RWPE1 (cell line): ENCODE results near the gene ACOD1.

ENCODE experiments used
- CTCF ChIA-PET: fragments of 350-600 bp; sonication (Branson Sonifier 250); formaldehyde crosslinking; extraction: SDS; loops from one replicate; lab custom pipeline; 2021; lab: Yijun Ruan, JAX
- POLR2A ChIA-PET: fragments of 400-600 bp; formaldehyde crosslinking; extraction: SDS; loops from one replicate; lab custom pipeline; 2020; ENCODE audit warnings: antibody characterized with exemption; ENCODE audit not compliant: low non-redundant PET; lab: Yijun Ruan, JAX
- DNase-seq: peaks from one replicate; pipeline ENCODE4 v3.0.0; 2012; ENCODE audit warnings: low spot score
- H3K27ac ChIP-seq: fragments of 450-650 bp; 2 replicates; pipeline ENCODE4 v1.5.1; 2017
- TF ChIP-seq, protein P1 (sequence below): fragments of 450-650 bp; conservative IDR thresholded peaks from 2 replicates; pipeline ENCODE4 v1.5.1; 2017; ENCODE audit warnings: low read depth, mild to moderate bottlenecking

Gene ACOD1

DNA sequence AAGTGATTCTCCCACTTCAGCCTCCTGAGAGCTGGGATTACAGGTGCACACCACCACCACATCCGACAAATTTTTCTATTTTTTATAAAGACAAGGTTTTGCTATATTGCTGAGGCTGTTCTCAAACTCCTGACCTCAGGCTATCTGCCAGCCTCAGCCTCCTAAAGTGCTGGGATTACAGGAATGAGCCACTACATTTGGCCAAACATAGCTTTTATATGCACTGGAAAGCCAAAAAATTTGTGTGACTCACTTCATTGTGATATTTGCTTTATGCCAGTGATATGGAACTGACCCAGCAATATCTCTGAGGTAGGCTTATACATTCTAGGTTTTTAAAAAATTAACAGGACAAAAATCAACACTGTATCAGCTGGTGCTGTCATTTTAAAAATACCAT lies 26.8 kb upstream of the ACOD1 start:
- H3K27ac ChIP-seq: no peak overlapping the region
- DNase-seq: no peak
- TF ChIP-seq, protein P1, sequence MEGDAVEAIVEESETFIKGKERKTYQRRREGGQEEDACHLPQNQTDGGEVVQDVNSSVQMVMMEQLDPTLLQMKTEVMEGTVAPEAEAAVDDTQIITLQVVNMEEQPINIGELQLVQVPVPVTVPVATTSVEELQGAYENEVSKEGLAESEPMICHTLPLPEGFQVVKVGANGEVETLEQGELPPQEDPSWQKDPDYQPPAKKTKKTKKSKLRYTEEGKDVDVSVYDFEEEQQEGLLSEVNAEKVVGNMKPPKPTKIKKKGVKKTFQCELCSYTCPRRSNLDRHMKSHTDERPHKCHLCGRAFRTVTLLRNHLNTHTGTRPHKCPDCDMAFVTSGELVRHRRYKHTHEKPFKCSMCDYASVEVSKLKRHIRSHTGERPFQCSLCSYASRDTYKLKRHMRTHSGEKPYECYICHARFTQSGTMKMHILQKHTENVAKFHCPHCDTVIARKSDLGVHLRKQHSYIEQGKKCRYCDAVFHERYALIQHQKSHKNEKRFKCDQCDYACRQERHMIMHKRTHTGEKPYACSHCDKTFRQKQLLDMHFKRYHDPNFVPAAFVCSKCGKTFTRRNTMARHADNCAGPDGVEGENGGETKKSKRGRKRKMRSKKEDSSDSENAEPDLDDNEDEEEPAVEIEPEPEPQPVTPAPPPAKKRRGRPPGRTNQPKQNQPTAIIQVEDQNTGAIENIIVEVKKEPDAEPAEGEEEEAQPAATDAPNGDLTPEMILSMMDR: no peak
- POLR2A ChIA-PET: no interaction called here
- CTCF ChIA-PET: no interaction called here

DNA sequence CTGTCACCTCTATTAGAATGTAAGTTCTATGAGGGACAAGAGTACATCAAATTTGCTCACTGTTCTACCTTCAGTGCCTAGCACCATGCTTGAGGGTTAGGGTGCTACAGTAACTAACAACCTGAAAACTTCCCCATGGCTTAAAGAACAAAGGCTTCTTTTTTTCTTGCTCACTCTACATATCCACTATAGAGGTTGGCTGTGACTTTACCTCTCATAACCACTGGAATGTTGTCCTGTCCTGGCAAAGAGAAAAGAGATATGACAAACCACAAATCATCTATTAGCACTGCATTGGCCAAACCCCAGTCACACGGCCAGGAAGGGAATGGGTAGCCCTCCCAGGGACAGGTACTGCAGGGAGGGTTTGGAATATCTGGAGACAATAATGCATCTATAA lies 23.2 kb upstream of the ACOD1 start:
- no peak for DNase-seq
- H3K27ac ChIP-seq: no peak overlapping the region
- TF ChIP-seq, protein P1: no peak
- ChIA-PET POLR2A (no interaction called here), CTCF (no interaction called here)

DNA sequence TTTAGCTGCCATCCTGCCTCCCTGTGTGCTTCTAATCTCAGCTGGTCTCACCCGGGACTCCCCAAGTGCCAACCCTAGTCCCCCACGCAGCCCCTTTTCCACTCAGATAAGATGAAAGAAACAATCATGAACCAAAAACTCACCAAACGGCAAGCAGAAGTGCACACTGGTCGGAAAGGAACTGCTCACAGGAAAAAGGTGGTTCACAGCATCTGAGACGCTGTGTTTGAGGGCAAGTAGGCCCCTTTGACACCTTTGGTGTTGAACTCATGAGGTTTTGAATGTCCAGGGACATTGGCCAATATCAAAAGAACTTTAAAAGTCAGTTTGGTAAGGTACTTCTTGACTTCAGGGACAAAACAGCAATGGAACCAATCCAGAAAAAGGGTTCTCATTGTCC lies 20.4 kb upstream of the ACOD1 start:
- CTCF ChIA-PET: no interaction called here
- no peak for DNase-seq

DNA sequence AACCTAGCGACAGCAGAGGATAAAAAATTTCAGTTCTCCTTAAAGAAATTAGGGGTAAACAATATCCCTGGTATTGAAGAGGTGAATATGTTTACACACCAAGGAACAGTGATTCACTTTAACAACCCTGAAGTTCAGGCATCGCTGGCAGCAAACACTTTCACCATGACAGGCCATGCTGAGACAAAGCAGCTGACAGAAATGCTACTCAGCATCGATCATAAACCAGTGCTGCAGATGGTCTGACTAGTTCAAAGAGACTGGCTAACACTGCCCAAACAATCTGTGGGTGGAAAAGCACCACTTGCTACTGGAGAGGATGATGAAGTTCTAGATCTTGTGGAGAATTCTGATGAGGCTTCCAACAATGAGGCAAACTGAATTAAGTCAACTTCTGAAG lies 19.9 kb upstream of the ACOD1 start:
- ChIA-PET CTCF (no interaction called here), POLR2A (no interaction called here)

More for the DNA sequence above, 20.4 kb upstream of the ACOD1 start:
- no peak overlapping the region for H3K27ac ChIP-seq
- POLR2A ChIA-PET: no interaction called here
- TF ChIP-seq, protein P1: no peak

DNA sequence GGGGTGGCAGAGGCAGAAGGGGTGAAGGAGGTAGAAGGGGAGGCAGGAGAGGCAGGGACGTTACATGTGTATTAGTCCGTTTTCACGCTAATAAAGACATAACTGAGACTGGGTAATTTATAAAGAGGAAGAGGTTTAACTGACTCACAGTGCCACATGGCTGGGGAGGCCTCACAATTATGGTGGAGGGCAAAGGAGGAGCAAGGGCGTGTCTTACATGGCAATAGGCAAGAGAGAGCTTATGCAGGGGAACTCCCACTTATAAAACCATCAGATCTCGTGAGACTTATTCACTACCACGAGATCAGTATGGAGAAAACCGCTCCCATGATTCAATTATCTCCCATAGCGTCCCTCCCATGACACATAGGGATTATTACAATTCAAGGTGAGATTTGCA lies 19.0 kb upstream of the ACOD1 start:
- ChIA-PET POLR2A (no interaction called here), CTCF (no interaction called here)
- DNase-seq: no peak
- no peak overlapping the region for H3K27ac ChIP-seq
- TF ChIP-seq, protein P1: no peak

More for the DNA sequence above, 19.9 kb upstream of the ACOD1 start:
- DNase-seq: no peak
- no peak overlapping the region for H3K27ac ChIP-seq
- TF ChIP-seq, protein P1: no peak

DNA sequence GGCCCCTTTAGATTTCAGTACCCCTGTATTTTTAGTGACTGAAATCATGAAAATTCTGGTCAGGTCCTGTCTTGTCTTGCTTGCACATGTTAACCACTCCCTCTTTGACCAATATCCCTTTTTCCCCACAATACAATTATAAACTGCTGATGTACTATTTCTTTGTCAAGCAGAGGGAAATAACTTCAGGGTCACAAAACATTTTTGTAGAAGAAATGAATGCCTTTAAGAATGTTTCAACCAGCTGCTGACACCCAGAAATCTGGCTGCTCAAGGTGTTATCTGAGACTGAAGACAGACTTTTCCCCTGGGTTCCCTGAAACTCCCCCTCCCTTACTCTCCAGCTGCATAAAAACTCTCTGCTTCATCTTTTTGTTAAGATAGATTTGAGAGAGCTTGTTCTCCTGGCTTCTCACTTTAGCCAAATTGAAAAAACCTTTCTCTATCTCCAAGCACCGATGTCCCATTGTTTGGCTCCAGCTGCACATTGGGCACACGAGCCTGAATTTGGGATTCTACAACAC lies 18.4 kb upstream of the ACOD1 start:
- DNase-seq: no peak
- CTCF ChIA-PET: no interaction called here
- H3K27ac ChIP-seq: no peak overlapping the region
- TF ChIP-seq, protein P1: no peak
- POLR2A ChIA-PET: no interaction called here

DNA sequence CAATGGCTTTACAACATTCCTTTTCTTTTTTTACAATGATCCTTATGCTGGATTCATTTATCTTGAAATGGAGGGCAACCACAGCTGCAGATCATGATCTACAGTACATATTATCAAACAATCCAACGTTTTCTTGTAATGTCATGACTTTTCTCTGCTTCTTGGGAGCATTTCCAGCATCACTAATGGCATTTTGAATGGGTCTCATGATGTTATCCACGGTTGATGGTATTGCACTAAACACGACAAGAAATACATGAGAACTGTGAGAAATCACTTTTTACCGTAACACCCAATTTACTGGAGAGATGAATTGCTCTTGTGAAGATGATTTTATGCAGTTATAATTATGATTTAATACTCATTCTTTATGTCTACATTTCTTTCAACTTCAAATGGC lies 16.2 kb upstream of the ACOD1 start:
- DNase-seq: no peak
- POLR2A ChIA-PET: no interaction called here
- TF ChIP-seq, protein P1: no peak
- CTCF ChIA-PET: no interaction called here
- no peak overlapping the region for H3K27ac ChIP-seq
